Naive thymus-derived CD8-positive, alpha-beta T cell (primary cell): ENCODE measurements around the gene NOXO1. TPM values are rescaled to one million over a fixed set of nuclear protein-coding genes. Genes with fewer than 3 reads are reported as not detected.

Experiments used
- ATAC-seq, 2 donors: fragments of 150-1000 bp; cut with Tn5 transposase in 1 of 2; sonication (Bioruptor Pico), chemical (Tn5 transposase) in 1 of 2; 1 replicate in 1 of 2; 2 replicates in 1 of 2; pipeline ENCODE4 v1.10.0; 2021; ENCODE audit warnings: mild to moderate bottlenecking in 2 of 2, moderate library complexity in 2 of 2
- POLR2A ChIA-PET: fragments of 350-600 bp; sonication (Branson Sonifier 250); formaldehyde crosslinking; loops from one replicate; lab custom pipeline; 2021; ENCODE audit warnings: antibody characterized with exemption; lab: Charles Lee
- DNase-seq, 10 donors: peaks; one replicate each; pipeline versions ENCODE4 v3.0.0 to v3.0.0-alpha.2; 2020 to 2022
- H3K27ac Mint-ChIP-seq, 10 donors: one replicate each; pipeline ENCODE4 v1.8.0; 2020 to 2022; ENCODE audit warnings: mild to moderate bottlenecking in 10 of 10, mixed read lengths in 10 of 10, moderate library complexity in 4 of 10, inconsistent platforms in 1 of 10
- H3K27me3 Mint-ChIP-seq, 5 donors: one replicate each; pipeline ENCODE4 v1.8.0; 2021 to 2022; ENCODE audit warnings: mixed read lengths in 5 of 5
- H3K36me3 Mint-ChIP-seq, 3 donors: one replicate each; pipeline ENCODE4 v1.8.0; 2020 to 2022; ENCODE audit warnings: mixed read lengths in 3 of 3, mild to moderate bottlenecking in 2 of 3, inconsistent platforms in 1 of 3
- H3K4me1 Mint-ChIP-seq, 4 donors: one replicate each; pipeline ENCODE4 v1.8.0; 2021 to 2022; ENCODE audit warnings: mixed read lengths in 4 of 4
- H3K4me3 Mint-ChIP-seq, 10 donors: one replicate each; pipeline ENCODE4 v1.8.0; 2020 to 2022; ENCODE audit warnings: mild to moderate bottlenecking in 10 of 10, mixed read lengths in 10 of 10, moderate library complexity in 6 of 10, inconsistent platforms in 1 of 10
- H3K9me3 Mint-ChIP-seq, 9 donors: one replicate each; pipeline ENCODE4 v1.8.0; 2020 to 2022; ENCODE audit warnings: mixed read lengths in 9 of 9, mild to moderate bottlenecking in 3 of 9, inconsistent platforms in 1 of 9, moderate library complexity in 1 of 9
- polyA plus RNA-seq, 3 donors: library from polyadenylated mRNA; unstranded; fragments of 300-500 nt; fragmentation: Illumina TruSeq; gene quantifications; one replicate each; pipeline ENCODE4 v1.2.3, GENCODE V29; 2021
- total RNA-seq, 8 experiments: library from RNA in 2 of 8; stranded (reverse) in 2 of 8; gene quantifications; one replicate each; pipeline ENCODE4 v1.2.3 and lab custom pipeline; 2021 to 2026

The NOXO1 gene
- total and polyA plus RNA-seq, 5 experiments from 2014 or later = 1.3 to 2.3 TPM; not detected in 3

DNA sequence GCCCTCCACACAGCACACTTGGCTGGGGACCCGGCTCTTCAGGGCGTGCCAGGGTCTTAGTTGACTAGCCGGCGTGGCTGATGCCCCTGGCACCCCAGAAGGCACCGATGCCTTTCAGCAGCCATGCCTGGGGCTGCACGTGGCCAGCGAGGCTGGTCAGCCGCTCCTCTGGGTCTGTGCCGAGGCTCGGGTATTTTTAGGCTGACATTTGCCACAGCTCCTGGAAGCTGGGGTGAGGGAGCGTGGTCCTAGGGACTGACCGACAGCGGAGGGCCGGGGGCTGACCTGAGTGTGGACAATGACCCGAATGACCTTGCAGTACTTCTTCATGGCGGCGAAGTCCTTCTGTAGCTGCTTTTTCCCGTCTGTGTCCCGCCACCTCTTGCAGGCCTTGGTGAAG is 30.7 kb downstream of the NOXO1 start:
- POLR2A ChIA-PET = no interaction called here
- H3K27me3 Mint-ChIP-seq = no peaks in the 10 kb centered on the region
- no peaks in the 10 kb centered on the region for H3K9me3 Mint-ChIP-seq
- no peak overlapping the region for H3K4me3 Mint-ChIP-seq
- ATAC-seq = no peak
- no peaks in the 10 kb centered on the region for H3K36me3 Mint-ChIP-seq
- no peak for DNase-seq
- H3K4me1 Mint-ChIP-seq = peaks cover 0 to 3% (median 0%) of the 10 kb centered on the region in 4 donors
- H3K27ac Mint-ChIP-seq = no peak overlapping the region

DNA sequence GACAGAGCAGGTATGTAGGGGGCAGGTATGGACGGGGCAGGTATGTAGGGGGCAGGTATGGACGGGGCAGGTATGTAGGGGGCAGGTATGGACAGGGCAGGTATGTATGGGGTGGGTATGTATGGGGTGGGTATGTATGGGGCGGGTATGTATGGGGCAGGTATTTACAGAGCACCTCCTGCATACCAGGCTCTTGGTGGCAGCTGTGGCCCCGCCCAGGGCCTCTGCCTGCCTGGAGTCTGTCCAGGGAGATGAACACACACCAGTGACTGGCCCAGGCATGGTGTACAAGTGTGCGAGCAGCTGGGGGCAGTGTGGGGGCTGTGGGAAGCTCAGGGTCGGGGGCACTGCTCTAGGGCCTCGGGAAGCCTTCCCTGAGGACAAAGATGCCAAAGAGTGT is 31.2 kb downstream of the NOXO1 start:
- ATAC-seq (no peak), DNase-seq (no peak)
- Mint-ChIP-seq H3K9me3 (no peaks in the 10 kb centered on the region), H3K4me1 (peaks cover 0 to 3% (median 0%) of the 10 kb centered on the region in 4 donors), H3K27ac (no peak overlapping the region), H3K4me3 (no peak overlapping the region), H3K27me3 (no peaks in the 10 kb centered on the region), H3K36me3 (no peaks in the 10 kb centered on the region)
- POLR2A ChIA-PET = no interaction called here

DNA sequence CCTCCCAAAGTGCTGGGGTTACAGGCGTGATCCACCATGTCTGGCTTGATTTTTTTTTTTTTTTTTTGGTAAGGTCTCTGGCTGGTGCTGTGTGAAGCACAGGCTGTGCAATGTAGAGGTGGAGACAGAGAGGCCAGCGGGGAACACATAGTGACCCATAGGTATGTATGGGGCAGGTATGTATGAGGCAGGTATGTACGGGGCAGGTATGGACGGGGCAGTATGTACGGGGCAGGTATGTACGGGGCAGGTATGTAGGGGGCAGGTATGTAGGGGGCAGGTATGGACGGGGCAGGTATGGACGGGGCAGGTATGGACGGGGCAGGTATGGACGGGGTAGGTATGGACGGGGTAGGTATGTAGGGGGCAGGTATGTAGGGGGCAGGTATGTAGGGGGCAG is 31.8 kb downstream of the NOXO1 start:
- Mint-ChIP-seq H3K4me3 (no peak overlapping the region), H3K9me3 (no peaks in the 10 kb centered on the region), H3K36me3 (no peaks in the 10 kb centered on the region), H3K27me3 (no peaks in the 10 kb centered on the region), H3K27ac (no peak overlapping the region), H3K4me1 (peaks cover 0 to 3% (median 0%) of the 10 kb centered on the region in 4 donors)
- POLR2A ChIA-PET = interaction anchor here (0.7 kb wide), 2 partner anchors 59 to 1296 kb away, joined by 3 to 5 read pairs; no protein-coding TSS in a partner anchor
- no peak for ATAC-seq
- DNase-seq = no peak

DNA sequence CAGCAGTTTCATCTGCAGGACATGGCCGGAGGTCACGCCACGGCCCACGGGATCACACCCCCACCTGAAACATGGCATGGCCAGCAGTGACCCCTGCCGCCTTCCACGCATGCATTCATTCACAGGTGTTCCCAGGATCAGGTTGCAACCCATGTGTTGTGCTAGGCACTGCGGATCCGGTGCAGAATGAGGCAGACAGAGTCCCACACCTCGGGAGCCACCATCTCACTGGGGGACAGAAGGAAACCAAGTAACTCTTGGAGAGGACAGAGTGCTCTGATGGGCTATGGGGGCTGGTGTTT is 33.9 kb downstream of the NOXO1 start:
- no peak overlapping the region for H3K4me3 Mint-ChIP-seq
- H3K27me3 Mint-ChIP-seq = no peaks in the 10 kb centered on the region
- no peak for ATAC-seq
- no peak for DNase-seq
- H3K27ac Mint-ChIP-seq = no peak overlapping the region
- no peaks in the 10 kb centered on the region for H3K9me3 Mint-ChIP-seq
- POLR2A ChIA-PET = interaction anchor here (0.8 to 2.0 kb wide), 2 partner anchors 13 to 17 kb away, joined by 3 to 6 read pairs; partner anchors contain the start of gene RPS2
- H3K4me1 Mint-ChIP-seq = peaks cover 0 to 13% (median 10%) of the 10 kb centered on the region in 4 donors
- no peaks in the 10 kb centered on the region for H3K36me3 Mint-ChIP-seq

DNA sequence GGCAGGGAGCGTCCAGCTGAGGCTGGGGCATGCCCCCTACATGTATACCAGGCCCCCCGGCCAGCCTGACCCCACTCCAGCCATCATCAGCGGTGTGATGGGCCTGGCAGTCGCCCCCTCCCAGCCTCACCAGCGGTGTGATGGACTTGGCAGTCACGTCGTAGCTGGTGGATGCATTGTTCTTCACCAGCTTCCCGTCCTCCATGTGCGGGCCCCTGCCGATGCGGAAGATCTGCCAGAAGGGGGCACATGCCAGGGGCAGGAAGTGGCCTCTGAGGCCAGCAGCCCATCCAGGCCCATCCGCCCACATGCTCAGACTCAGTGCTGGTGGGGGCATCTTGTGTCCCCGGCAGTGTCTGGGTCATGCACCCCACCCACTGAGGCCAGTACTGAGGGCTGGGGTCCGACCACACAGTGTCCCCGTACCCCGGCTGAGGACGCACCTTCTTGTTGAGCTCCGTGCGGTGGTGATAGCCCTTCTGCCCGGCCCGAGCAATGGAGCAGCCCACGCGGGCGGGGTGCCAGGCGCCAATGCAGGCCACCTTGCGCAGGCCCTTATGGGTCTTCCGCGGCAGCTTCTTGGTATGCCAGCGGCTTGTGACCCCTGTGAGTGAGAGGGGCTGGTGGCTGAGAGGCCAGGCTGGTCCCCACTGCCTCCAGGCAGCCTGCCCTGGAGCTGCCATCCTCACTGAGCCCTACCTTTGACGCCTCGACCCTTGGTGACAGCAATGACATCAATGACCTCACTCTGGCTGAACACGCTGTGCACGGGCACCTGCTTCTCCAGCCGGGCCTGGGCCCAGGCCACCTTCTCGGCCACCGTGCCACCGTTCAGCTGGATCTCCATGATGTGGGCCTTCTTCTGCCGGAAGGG is 34.5 kb downstream of the NOXO1 start:
- H3K4me3 Mint-ChIP-seq = no peak overlapping the region
- no peaks in the 10 kb centered on the region for H3K27me3 Mint-ChIP-seq
- H3K9me3 Mint-ChIP-seq = no peaks in the 10 kb centered on the region
- POLR2A ChIA-PET = interaction anchor here (0.9 to 2.0 kb wide), 2 partner anchors 13 to 18 kb away, joined by 3 to 6 read pairs; partner anchors contain the start of gene RPS2
- no peaks in the 10 kb centered on the region for H3K36me3 Mint-ChIP-seq
- H3K27ac Mint-ChIP-seq = no peak overlapping the region
- peaks cover 0 to 18% (median 13%) of the 10 kb centered on the region in 4 donors for H3K4me1 Mint-ChIP-seq
- no peak for ATAC-seq
- DNase-seq = no peak

DNA sequence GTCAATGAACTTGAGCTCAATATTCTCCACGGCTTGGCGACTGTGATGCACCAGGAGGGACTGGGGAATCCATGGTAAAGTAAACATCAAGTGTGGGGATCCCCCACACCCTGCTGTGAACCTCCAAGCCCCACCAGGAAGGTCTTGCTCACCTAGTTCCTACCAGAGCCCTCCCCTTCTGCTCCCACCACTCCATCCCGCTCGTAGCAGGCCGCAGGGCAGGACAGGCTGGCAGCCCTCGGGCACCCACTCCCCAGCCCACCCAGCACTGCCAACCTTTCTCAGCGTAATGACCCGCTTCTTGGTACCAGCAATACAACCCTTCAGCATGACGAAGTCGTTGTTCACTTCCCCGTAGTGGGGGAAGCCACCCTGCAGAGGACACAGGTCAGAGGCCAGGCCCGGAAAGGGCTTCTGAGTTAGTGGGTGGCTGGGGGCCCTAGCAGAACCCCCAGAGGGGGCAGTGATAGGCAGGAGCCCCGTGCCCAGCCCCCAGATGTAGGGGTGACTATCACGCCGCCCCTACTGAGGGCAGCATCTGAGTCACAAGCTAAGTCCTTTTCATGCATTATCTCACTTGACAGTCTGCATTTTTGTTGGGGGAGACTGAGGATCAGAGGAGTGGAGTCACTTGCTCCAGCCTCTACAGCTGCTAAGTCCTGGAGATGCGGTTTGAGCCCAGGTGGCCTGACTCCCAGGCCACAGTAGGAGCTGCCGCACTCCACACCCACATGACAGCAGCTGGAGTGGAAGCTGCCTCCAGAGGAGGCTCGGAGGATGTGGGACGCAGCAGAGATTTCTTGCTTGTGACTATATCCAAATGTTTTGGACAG is 35.5 kb downstream of the NOXO1 start:
- H3K27ac Mint-ChIP-seq = peak overlapping the region in 2 of 10 donors; percentile 7 to 36
- H3K36me3 Mint-ChIP-seq = no peaks in the 10 kb centered on the region
- peaks cover 0 to 20% (median 15%) of the 10 kb centered on the region in 4 donors for H3K4me1 Mint-ChIP-seq
- peak overlapping the region in 2 of 10 donors; percentile 7 to 10 for H3K4me3 Mint-ChIP-seq
- ATAC-seq (no peak), DNase-seq (no peak)
- H3K9me3 Mint-ChIP-seq = no peaks in the 10 kb centered on the region
- POLR2A ChIA-PET = interaction anchor here (0.7 to 2.0 kb wide), 3 partner anchors 10 to 19 kb away, joined by 3 to 6 read pairs (median 3); partner anchors contain the start of gene RPS2
- H3K27me3 Mint-ChIP-seq = no peaks in the 10 kb centered on the region

- H3K27ac Mint-ChIP-seq = peak overlapping the region in 3 of 10 donors; percentile 13 to 86 (median 55)
- POLR2A ChIA-PET = interaction anchor here (0.7 to 2.0 kb wide), 2 partner anchors 11 to 210 kb away, joined by 3 to 5 read pairs; no protein-coding TSS in a partner anchor
Observed at GRCh38 chr16:1944612-1945199, 36.6 kb downstream of the NOXO1 start.

GRCh38 chr16:1942810-1943726 is 38.2 kb downstream of the NOXO1 start, which contains the start of gene MSRB1:
Gene MSRB1 (minus strand): TSS chr16:1943199. CDS start chr16:1943156, 43 bp downstream.
- Mint-ChIP-seq H3K4me1 (peaks cover 0 to 24% (median 15%) of the 10 kb centered on the region in 4 donors), H3K27me3 (no peaks in the 10 kb centered on the region), H3K36me3 (peaks cover 0 to 9% (median 0%) of the 10 kb centered on the region in 3 donors), H3K4me3 (peak within 1 kb of the TSS; percentile 78 to 92 (median 86)), H3K27ac (peak within 1 kb of the TSS; percentile 46 to 88 (median 76)), H3K9me3 (no peaks in the 10 kb centered on the region)
- DNase-seq (peak; percentile 97 to 100 (median 98)), ATAC-seq (peak; percentile 97 to 99)
- POLR2A ChIA-PET = interaction anchor here (0.5 to 2.0 kb wide), 12 partner anchors 13 to 349 kb away, joined by 3 to 20 read pairs (median 4); partner anchors contain the start of genes FAHD1, HAGH, NDUFB10 and NME3

More at GRCh38 chr16:1944612-1945199, 36.6 kb downstream of the NOXO1 start:
- peak overlapping the region in 9 of 10 donors; percentile 30 to 90 (median 48) for H3K4me3 Mint-ChIP-seq
- no peaks in the 10 kb centered on the region for H3K9me3 Mint-ChIP-seq
- peaks cover 0 to 3% (median 0%) of the 10 kb centered on the region in 3 donors for H3K36me3 Mint-ChIP-seq
- peaks cover 0 to 22% (median 15%) of the 10 kb centered on the region in 4 donors for H3K4me1 Mint-ChIP-seq
- no peak for ATAC-seq
- no peak for DNase-seq
- no peaks in the 10 kb centered on the region for H3K27me3 Mint-ChIP-seq

- Mint-ChIP-seq H3K4me3 (peak overlapping the region; percentile 78 to 92 (median 86)), H3K27ac (peak overlapping the region in 4 of 10 donors; percentile 14 to 58 (median 28)), H3K36me3 (peaks cover 0 to 9% (median under 1%) of the 10 kb centered on the region in 3 donors), H3K27me3 (no peaks in the 10 kb centered on the region), H3K4me1 (peaks cover 0 to 24% (median 15%) of the 10 kb centered on the region in 4 donors), H3K9me3 (no peaks in the 10 kb centered on the region)
- ATAC-seq = no peak
- POLR2A ChIA-PET = interaction anchor here (0.6 to 2.0 kb wide), 3 partner anchors 14 to 115 kb away, joined by 5 to 20 read pairs (median 7); partner anchors contain the start of genes FAHD1, HAGH and RPS2
- no peak for DNase-seq
Observed at GRCh38 chr16:1942047-1942809, 39.0 kb downstream of the NOXO1 start.

DNA sequence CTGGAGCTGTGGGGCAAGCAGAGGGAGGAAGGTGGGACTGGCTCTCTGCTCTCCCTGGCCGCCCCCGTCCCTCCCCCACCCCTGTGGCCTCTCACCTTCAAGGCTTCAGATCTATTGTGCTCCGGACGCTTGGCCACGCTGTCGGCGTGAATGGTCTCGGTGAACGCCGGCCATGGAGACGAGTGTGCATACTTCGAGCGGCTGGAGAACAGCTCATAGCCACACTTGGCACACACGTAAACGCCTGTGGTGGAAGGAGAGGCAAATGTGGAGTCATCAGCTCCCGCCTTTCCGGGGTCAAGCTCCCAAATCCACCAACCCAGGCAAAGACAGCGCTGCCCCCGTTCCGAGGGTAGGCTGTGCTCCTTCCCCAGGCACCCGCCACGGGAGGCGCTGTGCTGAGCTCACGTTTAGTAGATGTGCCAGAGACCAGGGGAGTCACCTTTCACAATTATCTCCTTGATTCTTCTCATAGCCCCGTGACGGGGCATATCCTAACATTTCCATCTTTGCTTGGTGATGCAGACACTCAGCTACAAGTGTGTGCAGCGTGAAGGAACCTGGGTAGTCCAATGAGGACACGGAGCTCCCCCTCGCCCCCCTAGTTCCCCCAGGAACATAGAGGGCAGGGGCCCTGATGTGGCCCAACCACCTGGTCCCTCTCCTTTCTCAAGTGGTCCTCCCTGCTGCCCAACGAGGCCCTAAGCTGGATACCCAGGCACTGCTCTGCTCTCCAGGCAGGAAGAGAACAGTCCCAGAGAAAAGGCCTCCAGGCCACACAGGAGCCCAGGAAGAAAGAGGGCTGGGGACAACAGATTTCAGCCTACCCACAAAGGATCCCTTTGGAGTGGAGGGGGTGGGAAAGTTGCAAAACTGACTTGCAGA is 39.9 kb downstream of the NOXO1 start:
- H3K27me3 Mint-ChIP-seq = no peaks in the 10 kb centered on the region
- POLR2A ChIA-PET = interaction anchor here (0.9 to 1.5 kb wide), 2 partner anchors 24 to 214 kb away, joined by 4 to 5 read pairs; partner anchors contain the start of genes RPS2 and TRAF7
- ATAC-seq (no peak), DNase-seq (no peak)
- H3K9me3 Mint-ChIP-seq = no peaks in the 10 kb centered on the region
- peak overlapping the region in 9 of 10 donors; percentile 54 to 92 (median 85) for H3K4me3 Mint-ChIP-seq
- H3K4me1 Mint-ChIP-seq = peaks cover 0 to 24% (median 15%) of the 10 kb centered on the region in 4 donors
- H3K27ac Mint-ChIP-seq = peak overlapping the region in 1 of 10 donors; percentile 14
- peaks cover 0 to 9% (median 2%) of the 10 kb centered on the region in 3 donors for H3K36me3 Mint-ChIP-seq
